Activated CD8-positive, alpha-beta T cell treated with anti-CD3 and anti-CD28 coated beads for 36 hours (primary cell): ENCODE measurements around the gene PAPSS1. TPM values are rescaled to one million over a fixed set of nuclear protein-coding genes. Genes with fewer than 3 reads are reported as not detected.

Source experiments
- ATAC-seq: fragments of 200-7000 bp; cut with Tn5 transposase; one replicate; pipeline ENCODE4 v1.10.0; 2021; ENCODE audit warnings: mild to moderate bottlenecking, moderate library complexity
- CTCF ChIA-PET: fragments of 350-600 bp; sonication (Branson Sonifier 250); formaldehyde crosslinking; loops from one replicate; lab custom pipeline; 2021; ENCODE audit warnings: antibody characterized with exemption; lab: Charles Lee
- POLR2A ChIA-PET: fragments of 350-600 bp; sonication (Branson Sonifier 250); formaldehyde crosslinking; loops from one replicate; lab custom pipeline; 2021; ENCODE audit warnings: antibody characterized with exemption; lab: Charles Lee
- DNase-seq: peaks from one replicate; pipeline ENCODE4 v3.0.0-alpha.2; 2020
- H3K27ac Mint-ChIP-seq: one replicate; pipeline ENCODE4 v1.8.0; 2021; ENCODE audit warnings: mild to moderate bottlenecking, mixed read lengths
- H3K27me3 Mint-ChIP-seq: one replicate; pipeline ENCODE4 v1.8.0; 2021; ENCODE audit warnings: mixed read lengths
- H3K36me3 Mint-ChIP-seq: one replicate; pipeline ENCODE4 v1.8.0; 2021; ENCODE audit warnings: low read depth, mixed read lengths
- H3K4me1 Mint-ChIP-seq: one replicate; pipeline ENCODE4 v1.8.0; 2021; ENCODE audit warnings: low read depth, mixed read lengths
- H3K4me3 Mint-ChIP-seq: one replicate; pipeline ENCODE4 v1.8.0; 2021; ENCODE audit warnings: mild to moderate bottlenecking, moderate library complexity, mixed read lengths
- H3K9me3 Mint-ChIP-seq: one replicate; pipeline ENCODE4 v1.8.0; 2021; ENCODE audit warnings: mixed read lengths
- intact Hi-C: fragments of 100-400 bp; cut with micrococcal nuclease; formaldehyde crosslinking; loops from one replicate; pipeline ENCODE4 v1.10.0; 2022
- total RNA-seq, 2 experiments: library from RNA; stranded (reverse); gene quantifications; one replicate each; pipeline ENCODE4 v1.2.3, GENCODE V29; 2021
- TF ChIP-seq, protein P1 (sequence below): fragments of 200-600 bp; IDR thresholded peaks from one replicate; pipeline ENCODE4 v1.8.0; 2022; ENCODE audit warnings: antibody characterized with exemption, mild to moderate bottlenecking

Gene PAPSS1
- total RNA-seq, 2 experiments from 2014 or later: 29.5 to 31.1 TPM

DNA sequence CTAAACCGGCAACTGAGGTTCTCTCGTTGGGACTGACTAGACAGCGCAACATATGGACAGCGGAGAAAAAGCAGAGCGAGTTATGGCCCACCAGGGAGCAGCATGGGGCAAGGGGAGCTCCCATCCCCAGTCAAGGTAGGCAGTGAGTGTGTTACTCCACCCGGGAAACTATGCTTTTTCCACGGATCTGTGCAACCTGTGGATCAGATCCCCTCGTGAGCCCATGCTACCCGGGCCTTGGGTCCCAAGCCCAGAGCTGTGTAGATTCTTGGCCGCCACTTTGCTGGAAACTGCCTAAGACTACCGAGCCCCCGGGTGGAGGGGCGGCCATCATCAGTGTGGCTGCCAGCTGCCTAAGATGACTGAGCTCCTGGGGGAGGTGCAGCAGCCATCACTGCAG is 140.9 kb downstream of the PAPSS1 start:
- POLR2A ChIA-PET: no interaction called here
- intact Hi-C loops: loop anchor here (10.0 kb wide), 1 partner anchor 156 kb away; no protein-coding TSS in a partner anchor
- H3K4me3 Mint-ChIP-seq: no peak overlapping the region
- H3K4me1 Mint-ChIP-seq: no peaks in the 10 kb centered on the region
- ATAC-seq (no peak), DNase-seq (no peak)
- H3K9me3 Mint-ChIP-seq: peaks cover 5% of the 10 kb centered on the region
- CTCF ChIA-PET: no interaction called here
- no peaks in the 10 kb centered on the region for H3K36me3 Mint-ChIP-seq
- H3K27me3 Mint-ChIP-seq: peaks cover 5% of the 10 kb centered on the region
- H3K27ac Mint-ChIP-seq: no peak overlapping the region
- TF ChIP-seq, protein P1, sequence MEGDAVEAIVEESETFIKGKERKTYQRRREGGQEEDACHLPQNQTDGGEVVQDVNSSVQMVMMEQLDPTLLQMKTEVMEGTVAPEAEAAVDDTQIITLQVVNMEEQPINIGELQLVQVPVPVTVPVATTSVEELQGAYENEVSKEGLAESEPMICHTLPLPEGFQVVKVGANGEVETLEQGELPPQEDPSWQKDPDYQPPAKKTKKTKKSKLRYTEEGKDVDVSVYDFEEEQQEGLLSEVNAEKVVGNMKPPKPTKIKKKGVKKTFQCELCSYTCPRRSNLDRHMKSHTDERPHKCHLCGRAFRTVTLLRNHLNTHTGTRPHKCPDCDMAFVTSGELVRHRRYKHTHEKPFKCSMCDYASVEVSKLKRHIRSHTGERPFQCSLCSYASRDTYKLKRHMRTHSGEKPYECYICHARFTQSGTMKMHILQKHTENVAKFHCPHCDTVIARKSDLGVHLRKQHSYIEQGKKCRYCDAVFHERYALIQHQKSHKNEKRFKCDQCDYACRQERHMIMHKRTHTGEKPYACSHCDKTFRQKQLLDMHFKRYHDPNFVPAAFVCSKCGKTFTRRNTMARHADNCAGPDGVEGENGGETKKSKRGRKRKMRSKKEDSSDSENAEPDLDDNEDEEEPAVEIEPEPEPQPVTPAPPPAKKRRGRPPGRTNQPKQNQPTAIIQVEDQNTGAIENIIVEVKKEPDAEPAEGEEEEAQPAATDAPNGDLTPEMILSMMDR: no peak

DNA sequence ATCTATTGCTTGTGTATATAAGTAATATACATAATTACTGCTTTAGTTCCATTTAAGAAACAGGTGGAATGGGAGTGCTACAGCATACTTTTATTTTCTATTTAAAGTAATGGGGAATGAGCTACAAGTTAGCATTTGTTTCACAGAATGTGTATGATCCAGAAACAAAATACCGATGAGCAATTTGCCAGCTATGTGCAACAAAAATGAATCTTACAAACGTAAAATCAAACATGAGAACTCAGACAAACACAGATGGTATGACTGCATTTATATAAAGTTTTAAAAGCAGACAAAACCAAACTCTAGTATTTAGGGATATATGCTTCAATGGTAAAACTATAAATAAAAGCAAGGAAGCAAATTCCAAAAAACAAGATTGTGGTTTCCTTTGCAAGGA is 141.7 kb downstream of the PAPSS1 start:
- DNase-seq: no peak
- Mint-ChIP-seq H3K27ac (no peak overlapping the region), H3K4me3 (no peak overlapping the region), H3K27me3 (peaks cover 5% of the 10 kb centered on the region), H3K4me1 (no peaks in the 10 kb centered on the region), H3K9me3 (peaks cover 5% of the 10 kb centered on the region), H3K36me3 (no peaks in the 10 kb centered on the region)
- ATAC-seq: no peak
- ChIA-PET CTCF (no interaction called here), POLR2A (no interaction called here)
- intact Hi-C loops: loop anchor here (10.0 kb wide), 1 partner anchor 156 kb away; no protein-coding TSS in a partner anchor
- TF ChIP-seq, protein P1: no peak

DNA sequence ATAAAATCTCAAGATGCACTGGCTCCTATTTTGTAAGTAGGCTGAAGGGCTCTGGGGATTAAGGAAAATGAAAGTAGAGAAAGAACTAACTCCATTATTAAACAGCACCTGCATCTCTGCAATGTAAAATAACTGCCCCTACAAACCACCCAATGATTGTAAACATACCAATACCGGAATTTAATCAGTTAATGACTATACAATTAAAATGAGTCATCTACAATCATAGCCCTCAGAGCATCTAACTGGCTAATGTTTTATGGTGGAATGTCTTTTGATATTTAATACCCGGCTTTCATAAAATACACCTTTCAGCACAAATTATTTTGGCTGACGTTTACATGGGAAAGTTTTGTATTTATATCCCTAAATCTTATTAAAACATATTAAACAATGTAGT is 142.3 kb downstream of the PAPSS1 start:
- POLR2A ChIA-PET: no interaction called here
- Mint-ChIP-seq H3K4me1 (no peaks in the 10 kb centered on the region), H3K36me3 (no peaks in the 10 kb centered on the region), H3K27me3 (peaks cover 5% of the 10 kb centered on the region), H3K9me3 (peaks cover 5% of the 10 kb centered on the region), H3K4me3 (no peak overlapping the region), H3K27ac (no peak overlapping the region)
- ATAC-seq (no peak), DNase-seq (no peak)
- intact Hi-C loops: loop anchor here (10.0 kb wide), 1 partner anchor 157 kb away; no protein-coding TSS in a partner anchor
- TF ChIP-seq, protein P1: no peak
- CTCF ChIA-PET: no interaction called here

DNA sequence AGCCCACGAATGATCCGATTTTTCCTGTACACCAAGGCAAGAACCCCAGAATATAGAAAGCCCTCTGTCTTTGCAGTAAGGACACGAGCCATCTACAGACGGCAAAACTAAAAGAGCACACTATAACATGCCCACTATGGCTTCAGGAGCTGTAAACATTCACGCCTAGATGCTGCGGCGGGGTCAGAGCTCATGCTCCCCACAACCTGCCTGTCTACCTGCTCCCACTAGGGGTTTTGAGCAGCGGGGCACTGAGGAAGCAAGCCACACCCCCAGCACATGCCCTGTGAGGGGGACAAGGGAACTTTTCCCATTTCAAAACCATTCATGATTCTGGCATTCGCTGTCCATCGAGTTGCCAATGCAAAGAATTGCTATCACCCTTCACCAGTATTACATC is 144.8 kb downstream of the PAPSS1 start:
- ChIA-PET POLR2A (no interaction called here), CTCF (no interaction called here)
- TF ChIP-seq, protein P1: no peak
- Mint-ChIP-seq H3K27me3 (peaks cover 2% of the 10 kb centered on the region), H3K4me3 (no peak overlapping the region), H3K4me1 (no peaks in the 10 kb centered on the region), H3K36me3 (no peaks in the 10 kb centered on the region), H3K9me3 (no peaks in the 10 kb centered on the region), H3K27ac (no peak overlapping the region)
- intact Hi-C loops: loop anchor here (10.0 kb wide), 1 partner anchor 160 kb away; no protein-coding TSS in a partner anchor
- no peak for DNase-seq
- no peak for ATAC-seq

DNA sequence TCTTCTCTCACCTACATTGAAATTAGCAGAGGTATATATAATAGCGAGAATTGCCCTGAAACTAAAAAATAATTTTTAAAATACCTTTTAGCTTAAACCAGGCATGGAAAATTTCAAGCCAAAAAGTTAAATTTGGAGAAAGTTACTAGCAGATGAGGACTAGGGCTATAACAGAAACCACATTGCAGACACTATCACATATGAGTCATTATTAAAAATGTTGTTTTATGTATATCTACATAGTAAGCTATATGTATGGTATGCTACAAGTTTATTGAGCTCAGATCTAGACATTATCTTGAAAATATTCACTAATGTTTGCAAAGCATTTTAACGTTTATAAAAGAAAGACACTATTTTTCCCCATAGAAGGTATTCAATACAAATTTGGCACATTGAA is 147.8 kb downstream of the PAPSS1 start:
- H3K4me1 Mint-ChIP-seq: no peaks in the 10 kb centered on the region
- no peak overlapping the region for H3K27ac Mint-ChIP-seq
- ChIA-PET POLR2A (no interaction called here), CTCF (no interaction called here)
- ATAC-seq: no peak
- peaks cover 1% of the 10 kb centered on the region for H3K9me3 Mint-ChIP-seq
- no peak overlapping the region for H3K4me3 Mint-ChIP-seq
- H3K36me3 Mint-ChIP-seq: no peaks in the 10 kb centered on the region
- H3K27me3 Mint-ChIP-seq: peaks cover 5% of the 10 kb centered on the region
- intact Hi-C loops: loop anchor here (10.0 kb wide), 1 partner anchor 163 kb away; no protein-coding TSS in a partner anchor
- no peak for DNase-seq
- TF ChIP-seq, protein P1: no peak
